Transverse colon (tissue), 4 donors: ENCODE measurements around the gene GALNT2. TPM values are rescaled to one million over a fixed set of nuclear protein-coding genes. Genes with fewer than 3 reads are reported as not detected.

Source experiments
- DNase-seq: peaks from one replicate; pipeline ENCODE4 v3.0.0-alpha.2; 2019
- H3K27ac ChIP-seq, 4 donors: fragments of 200-600 bp; sonication (generic); 2 replicates each; pipeline ENCODE4 v1.5.1; 2016 to 2018; ENCODE audit warnings: inconsistent platforms in 4 of 4
- H3K27me3 ChIP-seq: fragments of 200-600 bp; sonication (generic); 2 replicates; pipeline ENCODE4 v1.5.1; 2017; ENCODE audit warnings: inconsistent platforms
- H3K36me3 ChIP-seq, 4 donors: fragments of 200-600 bp; sonication (generic); 2 replicates each; pipeline ENCODE4 v1.5.1; 2017 to 2019; ENCODE audit warnings: inconsistent platforms in 4 of 4
- H3K4me1 ChIP-seq, 4 donors: fragments of 200-600 bp; sonication (generic); 2 replicates each; pipeline ENCODE4 v1.5.1; 2017 to 2020; ENCODE audit warnings: inconsistent platforms in 4 of 4
- H3K4me3 ChIP-seq, 4 donors: fragments of 200-600 bp; sonication (generic); 1 replicate in 1 of 4; 2 replicates in 3 of 4; pipeline versions ENCODE4 v1.5.1 to v1.6.1; 2017 to 2019; ENCODE audit warnings: inconsistent platforms in 4 of 4
- H3K9me3 ChIP-seq, 2 donors: fragments of 200-600 bp; sonication (generic); 2 replicates each; pipeline ENCODE4 v1.5.1; 2017 to 2019; ENCODE audit warnings: inconsistent platforms in 2 of 2
- CTCF ChIP-seq, 5 experiments: fragments of 200-600 bp in 3 of 5; fragments of 450-650 bp in 2 of 5; sonication (generic) in 3 of 5; IDR thresholded peaks; 1 replicate in 2 of 5; 2 replicates in 3 of 5; pipeline ENCODE4 v1.5.1; 2016 to 2017; ENCODE audit warnings: antibody characterized with exemption in 5 of 5, inconsistent platforms in 3 of 5, mild to moderate bottlenecking in 2 of 5, moderate library complexity in 1 of 5
- EP300 ChIP-seq: sonication (generic); formaldehyde crosslinking; IDR thresholded peaks from one replicate; pipeline ENCODE4 v1.6.1; 2017; ENCODE audit warnings: antibody characterized with exemption, low read depth
- POLR2A ChIP-seq: fragments of 450-650 bp; IDR thresholded peaks from one replicate; pipeline ENCODE4 v1.6.1; 2016; ENCODE audit warnings: antibody characterized with exemption, mild to moderate bottlenecking, moderate library complexity
- POLR2AphosphoS5 ChIP-seq, 3 donors: sonication (generic); formaldehyde crosslinking; IDR thresholded peaks; one replicate each; pipeline ENCODE4 v1.6.1; 2016; ENCODE audit warnings: antibody characterized with exemption in 3 of 3
- WGBS, 2 donors: methylation state at CpG; one replicate each; pipeline ENCODE4 v1.1.5; 2018; ENCODE audit warnings: low coverage in 1 of 2; 5-methylcytosine and 5-hydroxymethylcytosine counted together
- in situ Hi-C, 4 donors: fragments of 200-750 bp; cut with MboI; loops; one replicate each; pipeline versions ENCODE4 v1.15.0 to v1.15.1; 2017; ENCODE audit warnings: low sequenced_read_pairs in 3 of 4, low pct_ligation_motif_present in 1 of 4, low pct_unique_long_range_greater_than_20kb in 1 of 4
- intact Hi-C: fragments of 100-400 bp; cut with DNase I; formaldehyde crosslinking; loops from one replicate; pipeline ENCODE4 v1.15.1; 2023; ENCODE audit warnings: low total_unique reads
- total RNA-seq, 4 donors: library from RNA; depleted of rRNA; stranded (reverse); fragments of >200 nt; gene quantifications; one replicate each; pipeline ENCODE4 v1.1.0, GENCODE V29; 2016

The GALNT2 gene
- total RNA-seq, 4 donors from 2014 or later: 16.5 to 48.8 (median 36.8) TPM

GRCh38 chr1:230128569-230129285, 61.7 kb downstream of the GALNT2 start:
- no peaks in the 10 kb centered on the region for H3K9me3 ChIP-seq
- H3K4me1 ChIP-seq: peaks cover 16 to 37% (median 24%) of the 10 kb centered on the region in 4 donors
- no peaks in the 10 kb centered on the region for H3K27me3 ChIP-seq
- DNase-seq: no peak
- TF ChIP-seq POLR2A (no peak), CTCF (IDR thresholded peaks at IDR 0.05) (no peak), POLR2AphosphoS5 (IDR thresholded peaks at IDR 0.05) (no peak), EP300 (no peak)
- no peaks in the 10 kb centered on the region for H3K36me3 ChIP-seq
- 80 to 88% methylated on average over 7 to 15 of the region's 15 CpGs for WGBS, 2 donors
- H3K4me3 ChIP-seq: no peak overlapping the region
- in situ Hi-C loops (no loop called here), intact Hi-C loops (no loop called here)
- H3K27ac ChIP-seq: no peak overlapping the region

- no peaks in the 10 kb centered on the region for H3K9me3 ChIP-seq
- no peaks in the 10 kb centered on the region for H3K27me3 ChIP-seq
- intact Hi-C loops (no loop called here), in situ Hi-C loops (no loop called here)
- no peak for DNase-seq
- H3K4me1 ChIP-seq: peaks cover 16 to 39% (median 24%) of the 10 kb centered on the region in 4 donors
- 89 to 91% methylated on average over 3 to 4 of the region's 4 CpGs for WGBS, 2 donors
- no peaks in the 10 kb centered on the region for H3K36me3 ChIP-seq
- no peak for TF ChIP-seq CTCF (IDR thresholded peaks at IDR 0.05)
- no peak for TF ChIP-seq POLR2AphosphoS5 (IDR thresholded peaks at IDR 0.05)
- no peak for TF ChIP-seq EP300
- no peak for TF ChIP-seq POLR2A
- H3K4me3 ChIP-seq: no peak overlapping the region
- no peak overlapping the region for H3K27ac ChIP-seq
Measured at GRCh38 chr1:230129341-230129740, 62.3 kb downstream of the GALNT2 start.

- no peaks in the 10 kb centered on the region for H3K27me3 ChIP-seq
Measured at GRCh38 chr1:230130172-230130944, 63.3 kb downstream of the GALNT2 start.

More at GRCh38 chr1:230130172-230130944, 63.3 kb downstream of the GALNT2 start:
- Histone ChIP-seq H3K36me3 (no peaks in the 10 kb centered on the region), H3K4me3 (no peak overlapping the region), H3K27ac (no peak overlapping the region), H3K9me3 (no peaks in the 10 kb centered on the region), H3K4me1 (peaks cover 7 to 31% (median 20%) of the 10 kb centered on the region in 4 donors)
- TF ChIP-seq POLR2AphosphoS5 (IDR thresholded peaks at IDR 0.05): no peak
- TF ChIP-seq CTCF (IDR thresholded peaks at IDR 0.05): no peak
- TF ChIP-seq EP300: no peak
- no peak for TF ChIP-seq POLR2A
- intact Hi-C loops: no loop called here
- WGBS, 2 donors: 89 to 100% methylated on average over 2 to 19 of the region's 19 CpGs
- DNase-seq: no peak
- in situ Hi-C loops: no loop called here
